Tibial nerve (tissue), 4 donors: ENCODE measurements around the gene METTL24.

Experiments
- CTCF ChIP-seq, 5 experiments: fragments of 200-600 bp in 3 of 5; fragments of 450-650 bp in 2 of 5; sonication (generic) in 3 of 5; IDR thresholded peaks; one replicate each; pipeline ENCODE4 v1.5.1; 2016 to 2019; ENCODE audit warnings: antibody characterized with exemption in 5 of 5, mild to moderate bottlenecking in 3 of 5, moderate library complexity in 2 of 5
- EP300 ChIP-seq, 2 donors: sonication (generic); formaldehyde crosslinking; IDR thresholded peaks; one replicate each; pipeline ENCODE4 v1.6.1; 2017; ENCODE audit warnings: antibody characterized with exemption in 2 of 2, mild to moderate bottlenecking in 1 of 2

DNA sequence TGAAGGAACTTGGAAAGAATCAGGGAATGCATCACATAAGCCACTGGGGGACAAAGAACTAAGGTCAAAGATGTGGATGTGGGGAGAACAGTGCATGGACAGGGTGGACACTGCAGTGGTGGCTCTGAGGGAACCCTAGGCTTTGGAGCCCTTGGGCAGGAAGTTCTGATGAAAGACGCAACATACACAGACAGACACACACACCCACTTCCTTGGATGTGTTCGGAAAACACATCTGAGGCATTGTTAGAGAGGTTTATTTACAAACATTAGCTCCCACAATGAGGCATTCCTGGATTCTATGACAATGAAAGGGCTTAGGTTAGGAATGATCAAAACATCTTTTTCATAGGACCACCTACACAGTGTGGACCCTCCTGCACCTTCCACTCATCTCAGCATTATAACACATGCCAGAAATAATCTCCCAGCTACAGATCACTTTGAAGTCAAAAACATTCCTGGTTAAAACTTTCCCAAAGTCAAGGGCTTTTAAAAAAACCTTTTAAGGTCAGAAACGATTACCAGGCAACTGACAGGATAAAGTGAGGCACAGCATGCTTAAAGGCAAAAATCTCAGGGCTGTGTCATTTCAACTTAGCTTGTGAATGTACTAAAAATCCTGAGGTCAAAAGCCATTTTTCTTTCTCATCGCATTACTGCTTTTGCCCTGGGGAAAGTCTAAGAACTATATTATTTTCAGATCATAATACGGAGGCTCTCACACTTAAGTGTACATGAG is 6.4 kb upstream of the METTL24 start:
- TF ChIP-seq CTCF (IDR thresholded peaks at IDR 0.05) (no peak), EP300 (IDR thresholded peaks at IDR 0.05) (no peak)
